T-helper 2 cell treated with Interferon-gamma antibody and Interleukin-4, amounts not matched to agents 5 μg/mL and 100 μg/mL, for 36 hours (primary cell): ENCODE data around the gene CST6.
"Not testable (repeated sequence)": the region's sequence is repeated elsewhere in the genome, so short reads cannot be mapped to it uniquely, and the experiment has no call there.

Experiments used
- DNase-seq: peaks from one replicate; pipeline ENCODE4 v3.0.0; 2021; ENCODE audit warnings: low spot score
- H3K27ac Mint-ChIP-seq: one replicate; pipeline ENCODE4 v1.8.0; 2021; ENCODE audit warnings: mild to moderate bottlenecking, mixed read lengths
- H3K27me3 Mint-ChIP-seq: one replicate; pipeline ENCODE4 v1.8.0; 2021; ENCODE audit warnings: low read depth, mixed read lengths
- H3K36me3 Mint-ChIP-seq: one replicate; pipeline ENCODE4 v1.8.0; 2021; ENCODE audit warnings: low read depth, mixed read lengths
- H3K4me1 Mint-ChIP-seq: one replicate; pipeline ENCODE4 v1.8.0; 2021; ENCODE audit warnings: low read depth, mixed read lengths
- H3K4me3 Mint-ChIP-seq: one replicate; pipeline ENCODE4 v1.8.0; 2022; ENCODE audit warnings: mild to moderate bottlenecking, moderate library complexity, mixed read lengths
- H3K9me3 Mint-ChIP-seq: one replicate; pipeline ENCODE4 v1.8.0; 2021; ENCODE audit warnings: mixed read lengths

The CST6 gene

GRCh38 chr11:66003291-66003690 is 8.5 kb upstream of the CST6 start:
- H3K27ac Mint-ChIP-seq = peak overlapping the region; percentile 78
- DNase-seq = no peak
- H3K27me3 Mint-ChIP-seq = no peaks in the 10 kb centered on the region
- peaks cover 40% of the 10 kb centered on the region for H3K36me3 Mint-ChIP-seq
- H3K9me3 Mint-ChIP-seq = no peaks in the 10 kb centered on the region
- H3K4me1 Mint-ChIP-seq = peaks cover 14% of the 10 kb centered on the region
- peak overlapping the region; percentile 99 for H3K4me3 Mint-ChIP-seq

- no peak for DNase-seq
- Mint-ChIP-seq H3K9me3 (no peaks in the 10 kb centered on the region), H3K4me1 (peaks cover 14% of the 10 kb centered on the region), H3K36me3 (peaks cover 31% of the 10 kb centered on the region), H3K27me3 (no peaks in the 10 kb centered on the region), H3K4me3 (peak overlapping the region; percentile 67), H3K27ac (no peak overlapping the region)
Observed at GRCh38 chr11:66004186-66004585, 7.6 kb upstream of the CST6 start.

- H3K4me1 Mint-ChIP-seq = peaks cover 10% of the 10 kb centered on the region
- H3K27ac Mint-ChIP-seq = no peak overlapping the region
- H3K4me3 Mint-ChIP-seq = no peak overlapping the region
Observed at GRCh38 chr11:66006134-66006890, 5.5 kb upstream of the CST6 start.

GRCh38 chr11:66006891-66007176 is 5.0 kb upstream of the CST6 start:
- Mint-ChIP-seq H3K36me3 (peaks cover 17% of the 10 kb centered on the region), H3K27me3 (peaks cover 14% of the 10 kb centered on the region), H3K4me1 (peaks cover 10% of the 10 kb centered on the region), H3K9me3 (no peaks in the 10 kb centered on the region), H3K27ac (no peak overlapping the region), H3K4me3 (no peak overlapping the region)
- DNase-seq = no peak

More at GRCh38 chr11:66006134-66006890, 5.5 kb upstream of the CST6 start:
- peaks cover 11% of the 10 kb centered on the region for H3K27me3 Mint-ChIP-seq
- no peak for DNase-seq
- peaks cover 19% of the 10 kb centered on the region for H3K36me3 Mint-ChIP-seq
- no peaks in the 10 kb centered on the region for H3K9me3 Mint-ChIP-seq

GRCh38 chr11:66007201-66007634 is 4.6 kb upstream of the CST6 start:
- Mint-ChIP-seq H3K27ac (no peak overlapping the region), H3K27me3 (peaks cover 14% of the 10 kb centered on the region), H3K4me1 (peaks cover 10% of the 10 kb centered on the region), H3K36me3 (peaks cover 14% of the 10 kb centered on the region), H3K4me3 (no peak overlapping the region), H3K9me3 (no peaks in the 10 kb centered on the region)
- no peak for DNase-seq

DNA sequence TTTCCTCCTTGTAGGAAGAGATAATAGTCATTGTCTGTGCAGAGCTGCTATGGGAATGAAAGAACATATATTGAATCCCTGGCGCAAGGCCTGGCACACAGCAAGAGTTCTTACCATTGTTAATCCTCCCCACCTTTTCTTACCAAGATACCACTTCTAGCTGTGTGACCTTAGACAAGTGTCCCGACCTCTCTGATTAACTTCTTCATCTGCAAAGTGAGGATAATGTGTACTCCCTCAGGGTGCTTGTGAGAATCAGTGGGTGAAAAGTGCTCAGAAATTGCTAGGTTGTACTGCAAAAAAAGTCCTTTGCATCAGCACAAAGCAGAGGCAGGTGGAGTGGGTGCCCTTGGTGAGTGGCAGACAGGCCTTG is 3.7 kb upstream of the CST6 start:
- no peak for DNase-seq
- H3K27ac Mint-ChIP-seq = no peak overlapping the region
- H3K27me3 Mint-ChIP-seq = peaks cover 19% of the 10 kb centered on the region
- no peaks in the 10 kb centered on the region for H3K9me3 Mint-ChIP-seq
- no peak overlapping the region for H3K4me3 Mint-ChIP-seq
- H3K4me1 Mint-ChIP-seq = peaks cover 8% of the 10 kb centered on the region
- peaks cover 11% of the 10 kb centered on the region for H3K36me3 Mint-ChIP-seq

GRCh38 chr11:66008468-66009101 is 3.2 kb upstream of the CST6 start:
- peaks cover 23% of the 10 kb centered on the region for H3K27me3 Mint-ChIP-seq
- DNase-seq = no peak
- no peak overlapping the region for H3K4me3 Mint-ChIP-seq
- H3K27ac Mint-ChIP-seq = no peak overlapping the region
- H3K4me1 Mint-ChIP-seq = peaks cover 3% of the 10 kb centered on the region
- H3K36me3 Mint-ChIP-seq = peaks cover 11% of the 10 kb centered on the region
- H3K9me3 Mint-ChIP-seq = no peaks in the 10 kb centered on the region

- peaks cover 23% of the 10 kb centered on the region for H3K27me3 Mint-ChIP-seq
- not testable (repeated sequence) for H3K27ac Mint-ChIP-seq
Observed at GRCh38 chr11:66010036-66010435, 1.8 kb upstream of the CST6 start.

GRCh38 chr11:66011239-66011784 is 496 bp upstream of the CST6 start:
- Mint-ChIP-seq H3K27ac (no peak overlapping the region), H3K27me3 (peaks cover 23% of the 10 kb centered on the region), H3K9me3 (no peaks in the 10 kb centered on the region), H3K4me1 (no peaks in the 10 kb centered on the region), H3K4me3 (no peak overlapping the region), H3K36me3 (no peaks in the 10 kb centered on the region)
- no peak for DNase-seq

More at GRCh38 chr11:66010036-66010435, 1.8 kb upstream of the CST6 start:
- not testable (repeated sequence) for H3K4me1 Mint-ChIP-seq, H3K4me3 Mint-ChIP-seq, DNase-seq, H3K9me3 Mint-ChIP-seq, H3K36me3 Mint-ChIP-seq

DNA sequence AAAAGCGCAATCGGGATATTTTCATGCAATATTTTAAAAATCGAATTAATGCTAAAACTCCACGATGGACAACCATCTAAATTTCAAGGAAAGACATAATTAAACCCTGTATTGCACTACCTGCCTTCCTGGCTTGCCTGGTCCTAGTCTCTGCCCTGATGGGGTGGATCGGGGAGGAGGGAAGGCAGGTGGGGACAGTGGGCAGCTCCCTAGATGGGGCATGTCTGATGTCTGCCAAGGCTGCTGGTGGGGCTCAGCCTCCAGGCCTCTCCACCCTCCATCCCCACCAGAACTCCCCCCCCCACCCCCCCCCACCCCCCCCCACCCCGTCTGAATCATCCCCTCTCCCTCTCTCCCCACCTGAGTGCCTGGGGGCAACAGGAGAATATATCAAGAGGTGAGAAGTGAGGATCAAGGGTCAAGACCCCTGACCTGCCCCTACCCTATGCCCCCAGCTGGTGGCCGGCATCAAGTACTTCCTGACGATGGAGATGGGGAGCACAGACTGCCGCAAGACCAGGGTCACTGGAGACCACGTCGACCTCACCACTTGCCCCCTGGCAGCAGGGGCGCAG is 650 bp downstream of the CST6 start:
- Mint-ChIP-seq H3K4me3 (no peak overlapping the region), H3K27ac (no peak overlapping the region)

GRCh38 chr11:66012946-66013761 is 1.3 kb downstream of the CST6 start:
- Mint-ChIP-seq H3K9me3 (no peaks in the 10 kb centered on the region), H3K27ac (no peak overlapping the region), H3K27me3 (peaks cover 23% of the 10 kb centered on the region), H3K36me3 (no peaks in the 10 kb centered on the region), H3K4me1 (no peaks in the 10 kb centered on the region), H3K4me3 (no peak overlapping the region)
- DNase-seq = no peak

More for the DNA sequence above, 650 bp downstream of the CST6 start:
- Mint-ChIP-seq H3K9me3 (no peaks in the 10 kb centered on the region), H3K36me3 (no peaks in the 10 kb centered on the region), H3K4me1 (no peaks in the 10 kb centered on the region), H3K27me3 (peaks cover 23% of the 10 kb centered on the region)
- no peak for DNase-seq

DNA sequence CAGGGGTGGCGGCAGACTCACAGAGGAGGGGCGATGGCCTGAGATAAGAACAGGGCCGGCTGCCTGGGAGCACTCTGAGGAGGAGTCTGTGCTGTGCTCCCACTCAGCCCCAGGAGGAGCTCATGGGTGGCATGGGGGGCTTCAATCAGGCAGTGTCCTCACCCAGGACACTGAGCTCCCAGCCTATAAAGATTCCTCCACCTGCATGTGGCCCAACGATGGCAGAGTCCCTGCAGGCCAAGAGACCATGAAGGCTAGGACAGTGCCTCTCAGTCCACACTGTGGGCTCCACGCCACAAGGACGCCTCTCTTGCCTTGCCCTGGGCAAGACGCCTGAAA is 1.9 kb downstream of the CST6 start:
- no peaks in the 10 kb centered on the region for H3K4me1 Mint-ChIP-seq
- no peak overlapping the region for H3K4me3 Mint-ChIP-seq
- no peaks in the 10 kb centered on the region for H3K9me3 Mint-ChIP-seq
- DNase-seq = no peak
- H3K36me3 Mint-ChIP-seq = no peaks in the 10 kb centered on the region
- no peak overlapping the region for H3K27ac Mint-ChIP-seq
- peaks cover 23% of the 10 kb centered on the region for H3K27me3 Mint-ChIP-seq

- Mint-ChIP-seq H3K9me3 (no peaks in the 10 kb centered on the region), H3K36me3 (no peaks in the 10 kb centered on the region), H3K4me1 (no peaks in the 10 kb centered on the region), H3K4me3 (no peak overlapping the region), H3K27ac (no peak overlapping the region), H3K27me3 (peaks cover 23% of the 10 kb centered on the region)
- no peak for DNase-seq
Observed at GRCh38 chr11:66014804-66015453, 3.1 kb downstream of the CST6 start.
